Measurements from ENCODE around the gene SEC61G.

Gene SEC61G

DNA sequence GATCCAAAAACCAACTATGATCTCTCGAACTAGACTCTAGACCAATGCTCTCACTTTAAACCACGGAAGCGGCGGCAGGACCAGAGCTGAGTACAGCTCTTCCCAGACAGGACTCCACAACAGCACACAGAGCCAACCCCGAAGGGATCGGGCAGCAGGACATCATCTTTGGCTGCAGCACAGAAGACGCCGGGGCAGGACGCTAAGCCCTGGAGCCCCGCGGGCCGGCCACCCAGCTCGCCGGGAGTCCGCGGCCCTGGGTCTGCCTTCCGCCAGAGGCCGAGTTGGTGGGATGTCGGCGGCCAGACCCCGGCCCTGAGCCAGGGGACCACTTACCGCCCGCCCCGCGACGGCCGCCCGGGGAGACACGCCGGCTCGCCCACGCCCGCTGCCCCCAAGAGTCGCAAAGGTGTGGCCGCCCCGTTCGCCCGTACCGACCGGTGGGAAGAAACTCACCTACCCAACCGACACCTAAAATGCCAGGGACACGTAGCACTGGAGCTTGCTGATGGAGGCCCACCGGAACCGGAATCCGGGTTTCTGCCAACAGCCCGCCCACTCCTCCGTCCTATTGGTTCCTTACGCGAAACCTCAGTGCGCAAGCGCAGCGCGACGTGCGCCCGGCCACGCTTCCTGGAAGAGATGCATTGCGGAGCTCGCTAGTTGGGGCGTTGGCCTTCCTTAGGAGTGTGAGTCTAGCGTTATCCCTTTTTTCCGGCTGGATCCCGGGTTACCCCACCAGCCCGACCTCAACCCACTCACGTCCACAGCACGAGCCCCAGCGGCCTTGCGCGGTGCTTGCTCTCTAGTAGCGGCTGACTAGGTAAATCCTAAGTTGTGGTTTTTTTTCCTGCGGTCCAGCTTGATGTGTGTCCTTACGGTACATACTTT is at the start of gene SEC61G:
SEC61G (minus strand) TSS at position 510 of the 891 bp plus-strand sequence. CDS start 1,623 bp downstream, outside the sequence.
- peak; percentile 91 to 93 (median 93) for DNase-seq (ENCODE audit: low read depth in 3 of 3)

DNA sequence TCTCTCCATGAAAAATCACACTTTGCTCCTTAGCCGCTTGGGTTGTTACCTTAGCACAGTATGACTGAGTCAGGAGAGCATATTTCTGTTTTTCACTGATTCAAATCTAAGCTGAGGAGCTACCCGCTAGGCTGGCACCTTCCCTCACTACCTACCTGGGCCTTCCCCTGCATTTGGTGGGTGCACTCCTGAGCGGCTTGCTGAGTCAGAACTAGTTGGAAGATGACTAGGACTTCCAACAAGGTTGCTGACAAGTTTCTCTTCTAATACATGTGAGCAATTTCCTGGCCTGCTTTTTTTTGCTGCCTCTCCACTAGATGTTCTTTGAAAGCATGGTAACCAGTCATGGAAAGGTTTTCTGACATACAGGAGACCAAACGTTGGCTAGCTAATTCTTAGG is 43.8 kb upstream of the SEC61G start:
- DNase-seq (ENCODE audit: low read depth in 3 of 3): peak in 2 of 3 donors; percentile 4 to 13

DNA sequence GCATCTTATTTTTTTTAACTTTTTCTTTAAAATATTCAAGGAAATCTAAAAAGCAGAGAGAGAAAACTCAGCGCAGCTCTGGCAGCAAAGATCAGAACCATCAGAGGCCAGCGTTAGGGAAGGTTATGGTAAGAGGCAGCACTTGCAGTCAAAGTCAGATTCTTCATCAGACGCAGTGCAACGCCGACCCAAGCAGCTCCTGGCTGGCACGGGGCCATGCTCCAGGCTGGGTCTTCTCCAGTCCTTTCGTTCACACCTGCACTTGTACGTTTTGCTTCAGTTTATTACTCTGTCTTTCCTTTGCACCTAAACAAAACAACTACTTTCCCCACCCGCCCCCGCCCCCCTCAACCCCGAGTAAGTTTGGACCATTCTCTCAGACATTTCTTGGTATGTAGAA is 43.1 kb upstream of the SEC61G start:
- DNase-seq (ENCODE audit: low read depth in 3 of 3): no peak

DNA sequence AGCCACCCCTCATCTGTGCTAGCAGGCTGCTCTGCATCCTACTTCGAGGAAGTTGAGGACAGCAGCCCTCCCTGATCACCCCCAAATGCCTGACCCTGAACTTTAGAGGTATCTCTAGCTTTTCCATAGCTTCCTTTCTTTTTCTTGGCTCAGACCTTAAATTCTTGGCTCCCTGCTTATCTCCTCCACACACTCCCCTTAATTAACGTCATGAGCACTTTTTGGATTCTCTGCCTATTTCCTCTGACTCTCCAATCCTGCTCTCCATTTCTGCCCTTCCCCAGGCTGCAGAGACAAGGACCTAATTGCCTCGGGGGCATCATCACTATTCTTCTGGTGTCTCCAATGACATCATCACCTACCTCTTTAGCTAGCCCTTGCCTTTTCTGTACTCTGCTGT is 40.8 kb upstream of the SEC61G start:
- DNase-seq (ENCODE audit: low read depth in 3 of 3): no peak

- no peak for DNase-seq (ENCODE audit: low read depth in 3 of 3)
These were observed 39.5 kb upstream of the SEC61G start for GRCh38 chr7:54798530-54798929.

- DNase-seq (ENCODE audit: low read depth in 3 of 3): no peak
These were observed 37.8 kb upstream of the SEC61G start for GRCh38 chr7:54796853-54797252.

GRCh38 chr7:54796150-54796549 is 37.1 kb upstream of the SEC61G start:
- no peak for DNase-seq (ENCODE audit: low read depth in 3 of 3)

DNA sequence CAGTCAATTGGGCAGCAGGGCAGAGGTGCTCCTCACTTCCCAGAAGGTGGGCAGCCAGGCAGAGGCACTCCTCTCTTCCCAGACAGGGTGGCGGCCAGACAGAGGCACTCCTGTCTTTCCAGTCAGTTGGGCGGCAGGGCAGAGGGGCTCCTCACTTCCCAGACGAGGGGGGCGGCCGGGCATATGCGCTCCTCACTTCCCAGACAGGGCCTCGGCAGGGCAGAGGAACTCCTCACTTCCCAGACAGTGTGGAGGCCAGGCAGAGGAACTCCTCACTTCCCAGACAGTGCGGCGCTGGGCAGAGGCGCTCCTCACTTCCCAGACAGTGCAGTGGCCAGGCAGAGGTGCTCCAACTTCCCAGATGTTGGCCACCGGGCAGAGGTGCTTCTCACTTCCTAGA is 33.4 kb upstream of the SEC61G start:
- no peak for DNase-seq (ENCODE audit: low read depth in 3 of 3)

DNA sequence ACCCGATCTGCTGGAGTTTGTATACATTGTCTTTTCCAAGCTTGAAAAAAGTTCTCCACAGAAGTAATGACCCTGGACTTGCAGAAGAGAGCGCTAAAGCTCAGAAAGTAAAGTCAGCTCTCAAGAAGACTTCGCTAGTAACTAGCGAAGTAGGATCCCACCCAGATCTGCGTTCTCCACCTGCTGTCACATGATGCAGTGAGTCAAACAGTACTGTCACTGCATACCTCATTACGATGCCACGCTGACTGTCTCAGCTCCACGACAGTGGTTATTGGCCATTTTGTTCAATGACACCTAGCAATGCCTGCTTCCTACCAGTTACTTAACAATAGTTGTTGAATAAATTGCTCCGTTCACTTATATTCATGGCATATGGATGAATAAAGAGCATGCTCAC is 29.7 kb upstream of the SEC61G start:
- DNase-seq (ENCODE audit: low read depth in 3 of 3): peak in 2 of 3 donors; percentile 11 to 28

DNA sequence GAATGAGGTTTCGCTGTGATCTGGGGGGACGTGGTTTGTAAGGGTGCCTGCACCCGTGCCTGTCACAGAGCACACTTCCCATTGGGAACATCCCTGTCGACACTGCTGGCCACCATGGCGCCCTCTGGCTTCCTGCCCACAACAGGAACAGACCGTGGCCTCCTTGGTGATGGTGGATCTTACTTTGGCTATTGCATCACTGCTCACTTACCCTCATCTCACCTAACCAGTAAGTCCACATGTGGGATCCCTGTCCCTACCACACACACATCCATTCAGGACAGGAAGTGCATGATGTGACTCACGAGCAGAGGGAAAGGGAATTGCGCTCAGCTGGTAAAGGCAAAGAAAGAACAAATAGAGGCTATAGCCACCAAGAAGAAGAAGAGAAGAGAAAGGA is 26.2 kb upstream of the SEC61G start:
- no peak for DNase-seq (ENCODE audit: low read depth in 3 of 3)

- DNase-seq (ENCODE audit: low read depth in 3 of 3): no peak
These were observed 24.9 kb upstream of the SEC61G start for GRCh38 chr7:54783952-54784351.

- no peak for DNase-seq (ENCODE audit: low read depth in 3 of 3)
These were observed 23.8 kb upstream of the SEC61G start for GRCh38 chr7:54782829-54783228.

DNA sequence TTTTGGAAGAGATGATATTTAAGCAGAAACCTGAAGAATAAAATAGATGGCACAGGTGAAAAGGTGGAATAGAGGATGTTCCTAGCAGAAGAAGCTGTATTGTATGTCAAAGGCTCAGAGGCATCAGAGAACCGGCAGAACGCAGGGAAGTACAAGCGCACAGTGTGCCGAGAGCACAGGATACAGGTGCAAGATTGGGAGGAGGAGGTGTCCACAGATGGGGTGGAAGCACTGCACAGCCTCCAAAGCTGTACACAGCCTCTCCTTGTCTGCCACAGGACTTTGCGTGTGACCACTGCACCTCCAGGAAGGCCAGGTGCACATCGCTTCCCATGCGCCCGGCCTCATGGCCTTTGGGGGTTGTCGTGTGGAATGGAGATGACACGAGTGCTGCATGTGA is 23.3 kb upstream of the SEC61G start:
- DNase-seq (ENCODE audit: low read depth in 3 of 3): no peak

DNA sequence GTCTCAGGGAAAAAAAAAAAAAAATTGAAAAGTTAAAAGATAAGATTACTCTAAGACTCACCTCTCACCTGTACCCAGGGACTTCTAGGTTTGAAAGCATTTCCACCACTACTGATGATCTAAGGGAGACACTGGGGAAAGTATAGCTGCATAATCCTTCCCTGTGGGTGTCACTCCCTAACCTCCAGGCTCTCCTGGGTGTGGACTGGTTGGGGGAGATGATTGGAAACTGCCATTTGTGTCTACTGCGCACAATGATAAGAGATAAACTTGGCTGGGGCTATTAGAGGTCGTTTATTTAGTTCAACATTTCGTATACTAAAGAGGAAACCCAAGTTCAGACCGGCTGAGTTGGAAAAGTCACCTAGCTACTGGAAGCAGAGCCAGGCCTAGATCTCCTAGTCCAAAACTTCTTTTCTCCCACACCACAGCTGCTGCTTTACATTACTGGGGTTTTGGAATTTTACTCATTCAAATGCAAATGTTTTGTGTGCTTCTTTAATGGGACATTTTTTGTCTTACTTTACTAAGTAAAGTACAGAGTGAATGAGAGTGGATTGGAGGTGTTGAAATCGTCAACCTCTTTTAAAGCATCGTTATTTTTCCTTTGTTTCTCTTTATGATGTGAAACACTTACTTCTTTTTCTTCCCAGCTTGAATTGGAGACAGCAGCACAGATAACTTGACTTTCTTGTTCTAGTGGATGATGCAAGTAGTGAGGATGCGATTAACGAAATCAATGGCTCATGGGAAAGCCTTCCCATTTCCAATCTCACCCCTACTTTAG is 22.3 kb upstream of the SEC61G start:
- DNase-seq (ENCODE audit: low read depth in 3 of 3): no peak

DNA sequence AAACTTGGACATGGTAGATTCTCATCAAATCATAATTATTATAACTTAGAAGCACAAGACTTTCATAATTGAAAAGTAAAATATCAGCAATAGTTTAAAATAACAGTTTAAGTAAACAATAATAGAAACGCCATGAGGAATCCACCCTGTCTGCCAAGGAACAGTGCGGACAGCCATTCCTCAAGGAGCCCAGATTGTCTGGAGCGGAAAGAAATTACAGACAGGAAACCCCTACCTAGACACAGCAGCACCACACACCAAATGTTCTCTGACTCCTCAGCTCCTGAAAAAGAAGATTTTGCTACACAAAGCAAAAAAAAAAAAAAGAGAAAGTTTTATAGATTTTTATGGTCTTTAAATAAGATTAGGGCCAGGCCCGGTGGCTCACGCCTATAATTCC is 21.5 kb upstream of the SEC61G start:
- DNase-seq (ENCODE audit: low read depth in 3 of 3): no peak

GRCh38 chr7:54778696-54779540 is 19.9 kb upstream of the SEC61G start:
- no peak for DNase-seq (ENCODE audit: low read depth in 3 of 3)

- DNase-seq (ENCODE audit: low read depth in 3 of 3): no peak
These were observed 19.2 kb upstream of the SEC61G start for GRCh38 chr7:54778166-54778565.

DNA sequence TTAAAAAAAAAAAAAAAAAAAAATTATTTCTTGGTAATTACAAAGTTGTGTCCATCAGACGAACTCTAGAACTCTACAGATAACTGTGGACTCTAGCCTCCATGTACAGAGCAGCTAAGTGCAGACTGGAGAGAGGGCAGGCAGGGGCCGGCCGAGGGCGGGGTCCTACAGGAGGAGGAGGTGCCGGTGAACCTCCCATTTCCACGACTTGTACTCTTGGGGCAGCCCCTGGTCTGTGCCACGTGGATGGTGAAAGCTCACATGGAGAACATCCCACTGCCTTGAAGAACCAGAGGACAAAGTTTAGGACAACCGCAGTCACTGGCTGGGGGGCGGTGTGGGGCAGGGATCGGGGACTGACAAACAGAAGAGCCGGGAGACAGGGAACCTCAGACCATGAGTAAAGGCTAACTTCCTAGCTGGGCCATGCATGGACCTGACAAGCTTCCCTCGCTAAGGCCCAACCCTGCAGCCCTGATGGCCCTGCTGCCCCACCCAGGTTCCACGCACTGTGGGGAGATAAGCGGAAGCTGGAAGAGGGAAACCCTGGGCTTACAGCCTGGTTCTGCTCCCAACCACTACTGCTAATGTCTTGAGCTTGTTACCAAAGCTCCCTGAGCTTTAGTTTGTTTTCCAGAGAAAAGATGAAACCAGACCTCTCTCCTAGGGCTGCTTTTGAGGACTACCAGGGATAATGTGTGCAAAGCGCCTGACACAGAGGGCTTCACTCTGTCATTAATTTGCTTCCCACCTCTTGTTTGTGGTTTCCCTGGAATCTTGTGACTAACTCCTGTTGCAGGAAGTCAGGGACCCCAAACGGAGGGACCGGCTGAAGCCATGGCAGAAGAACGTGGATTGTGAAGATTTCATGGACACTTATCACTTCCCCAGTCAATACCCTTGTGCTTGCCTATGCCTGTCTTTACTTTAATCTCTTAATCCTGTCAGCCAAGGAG is 16.1 kb upstream of the SEC61G start:
- DNase-seq (ENCODE audit: low read depth in 3 of 3): no peak

GRCh38 chr7:54773472-54774399 is 14.7 kb upstream of the SEC61G start:
- peak; percentile 38 to 57 (median 48) for DNase-seq (ENCODE audit: low read depth in 3 of 3)

DNA sequence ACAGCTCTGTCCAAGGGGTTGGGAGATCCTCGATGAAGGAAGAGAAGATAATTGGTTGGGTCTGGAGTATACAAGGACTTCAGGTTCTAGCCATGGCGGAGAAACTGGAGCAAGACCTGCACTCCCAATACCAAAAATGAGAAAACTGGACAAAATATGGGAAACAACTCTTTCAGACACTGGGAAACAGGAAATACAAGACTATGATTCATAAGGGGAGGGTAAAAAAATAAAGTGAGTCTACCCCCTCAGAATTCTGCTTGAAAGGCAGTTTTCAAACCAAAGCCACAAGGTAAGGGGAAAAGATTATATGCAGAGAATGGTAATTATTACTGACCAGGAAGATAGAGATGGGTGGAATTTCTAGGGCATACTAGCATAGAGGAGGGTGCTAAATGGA is 10.2 kb upstream of the SEC61G start:
- DNase-seq (ENCODE audit: low read depth in 3 of 3): no peak

Measured in stimulated activated CD4-positive, alpha-beta T cell treated with anti-CD3 and anti-CD28 coated beads, TNF-alpha, amount 100 ng/mL, for 48 hours (primary cell).